ENCODE results near the gene PUM1. TPM values are rescaled to one million over a fixed set of nuclear protein-coding genes. Genes with fewer than 3 reads are reported as not detected.

The PUM1 gene
- total and polyA plus RNA-seq, 12 donors, result 22.6 to 167 (median 91.5) TPM

- intact Hi-C loops (cut with DNase I), result no loop called here
- Histone ChIP-seq H3K27ac (no peak overlapping the region), H3K27me3 (no peaks in the 10 kb centered on the region), H3K9me3 (replicated peaks in 1 of 3) (no peaks in the 10 kb centered on the region), H3K4me3 (no peak overlapping the region), H3K36me3 (replicated peaks in 1 of 2) (peaks cover 0 to 16% of the 10 kb centered on the region in 2 donors), H3K4me1 (replicated peaks in 1 of 2) (no peaks in the 10 kb centered on the region)
- TF ChIP-seq, protein P1, sequence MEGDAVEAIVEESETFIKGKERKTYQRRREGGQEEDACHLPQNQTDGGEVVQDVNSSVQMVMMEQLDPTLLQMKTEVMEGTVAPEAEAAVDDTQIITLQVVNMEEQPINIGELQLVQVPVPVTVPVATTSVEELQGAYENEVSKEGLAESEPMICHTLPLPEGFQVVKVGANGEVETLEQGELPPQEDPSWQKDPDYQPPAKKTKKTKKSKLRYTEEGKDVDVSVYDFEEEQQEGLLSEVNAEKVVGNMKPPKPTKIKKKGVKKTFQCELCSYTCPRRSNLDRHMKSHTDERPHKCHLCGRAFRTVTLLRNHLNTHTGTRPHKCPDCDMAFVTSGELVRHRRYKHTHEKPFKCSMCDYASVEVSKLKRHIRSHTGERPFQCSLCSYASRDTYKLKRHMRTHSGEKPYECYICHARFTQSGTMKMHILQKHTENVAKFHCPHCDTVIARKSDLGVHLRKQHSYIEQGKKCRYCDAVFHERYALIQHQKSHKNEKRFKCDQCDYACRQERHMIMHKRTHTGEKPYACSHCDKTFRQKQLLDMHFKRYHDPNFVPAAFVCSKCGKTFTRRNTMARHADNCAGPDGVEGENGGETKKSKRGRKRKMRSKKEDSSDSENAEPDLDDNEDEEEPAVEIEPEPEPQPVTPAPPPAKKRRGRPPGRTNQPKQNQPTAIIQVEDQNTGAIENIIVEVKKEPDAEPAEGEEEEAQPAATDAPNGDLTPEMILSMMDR (IDR thresholded peaks at IDR 0.05), result no peak
- TF ChIP-seq POLR2A (IDR thresholded peaks at IDR 0.05), result no peak
- DNase-seq, result no peak
- 93 to 94% (median 93%) methylated on average over 7 of the region's 7 CpGs for WGBS, 4 donors
Observed at GRCh38 chr1:30928171-30928570, 137.3 kb downstream of the PUM1 start.

DNA sequence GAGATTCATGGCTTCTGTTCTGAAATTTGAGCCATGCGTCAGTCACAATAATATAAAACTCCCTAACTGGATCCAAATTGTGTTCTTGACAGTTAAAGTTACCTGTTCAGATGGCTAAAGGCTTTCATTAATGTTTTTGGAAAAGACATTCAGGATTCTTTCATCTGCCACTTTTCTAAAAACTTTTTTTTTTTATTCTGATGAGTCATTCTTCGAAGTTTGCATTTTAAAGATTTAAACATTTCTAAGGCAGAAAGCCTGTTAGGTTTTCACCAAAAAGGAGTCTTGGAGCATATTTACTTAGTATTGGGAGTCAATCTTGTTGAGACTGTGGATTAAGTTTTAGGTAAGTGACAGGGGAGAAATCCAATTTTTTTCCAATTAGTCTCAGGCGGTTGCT lies 138.1 kb downstream of the PUM1 start:
- intact Hi-C loops (cut with DNase I), result no loop called here
- 83 to 91% (median 88%) methylated on average over 3 of the region's 3 CpGs for WGBS, 4 donors
- H3K4me1 ChIP-seq (replicated peaks in 1 of 2), result no peaks in the 10 kb centered on the region

DNA sequence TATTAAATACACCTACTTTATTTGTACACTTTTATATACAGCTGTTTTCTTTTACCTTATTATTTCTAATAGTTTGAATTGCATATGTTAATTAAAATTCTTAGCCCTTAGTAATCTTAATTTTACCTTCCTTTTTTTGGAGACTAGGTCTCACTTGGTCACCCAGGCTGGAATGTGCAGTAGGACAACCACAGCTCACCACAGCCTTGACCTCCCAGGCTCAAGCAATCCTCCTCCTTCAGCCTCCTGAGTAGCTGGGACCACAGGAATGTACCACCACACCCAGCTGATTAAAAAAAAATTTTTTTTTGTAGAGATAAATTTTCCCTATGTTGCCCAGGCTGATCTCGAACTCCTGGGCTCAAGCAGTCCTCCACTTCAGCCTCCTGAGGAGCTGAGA lies 141.9 kb downstream of the PUM1 start:
- TF ChIP-seq, protein P1 (IDR thresholded peaks at IDR 0.05), result no peak
- Histone ChIP-seq H3K9me3 (replicated peaks in 1 of 3) (no peaks in the 10 kb centered on the region), H3K27me3 (no peaks in the 10 kb centered on the region), H3K27ac (no peak overlapping the region), H3K4me1 (replicated peaks in 1 of 2) (peaks cover 0 to 11% of the 10 kb centered on the region in 2 donors), H3K36me3 (replicated peaks in 1 of 2) (no peaks in the 10 kb centered on the region), H3K4me3 (no peak overlapping the region)
- DNase-seq, result no peak
- WGBS, 4 donors, result 84 to 100% (median 100%) methylated on average over 1 of the region's 1 CpG
- intact Hi-C loops (cut with DNase I), result no loop called here

More for the DNA sequence above, 138.1 kb downstream of the PUM1 start:
- Histone ChIP-seq H3K4me3 (no peak overlapping the region), H3K27ac (no peak overlapping the region), H3K9me3 (replicated peaks in 1 of 3) (no peaks in the 10 kb centered on the region), H3K36me3 (replicated peaks in 1 of 2) (peaks cover 0 to 9% of the 10 kb centered on the region in 2 donors), H3K27me3 (no peaks in the 10 kb centered on the region)
- no peak for TF ChIP-seq POLR2A (IDR thresholded peaks at IDR 0.05)
- TF ChIP-seq, protein P1 (IDR thresholded peaks at IDR 0.05), result no peak
- no peak for DNase-seq

- DNase-seq, result peak in 5 of 7 donors; percentile 57 to 76 (median 69)
- 35 to 56% (median 46%) methylated on average over 7 of the region's 7 CpGs for WGBS, 4 donors
Observed at GRCh38 chr1:30920827-30921226, 144.7 kb downstream of the PUM1 start.

More at GRCh38 chr1:30920827-30921226, 144.7 kb downstream of the PUM1 start:
- H3K27me3 ChIP-seq, result no peaks in the 10 kb centered on the region
- no peaks in the 10 kb centered on the region for H3K9me3 ChIP-seq (replicated peaks in 1 of 3)
- intact Hi-C loops (cut with DNase I), result no loop called here
- H3K4me1 ChIP-seq (replicated peaks in 1 of 2), result peaks cover 0 to 11% of the 10 kb centered on the region in 2 donors
- H3K27ac ChIP-seq, result no peak overlapping the region
- H3K4me3 ChIP-seq, result no peak overlapping the region
- TF ChIP-seq, protein P1 (IDR thresholded peaks at IDR 0.05), result no peak
- TF ChIP-seq POLR2A (IDR thresholded peaks at IDR 0.05), result no peak
- no peaks in the 10 kb centered on the region for H3K36me3 ChIP-seq (replicated peaks in 1 of 2)

All from adrenal gland (tissue), 12 donors.